Measurements from ENCODE around the gene VPS50. TPM values are rescaled to one million over a fixed set of nuclear protein-coding genes. Genes with fewer than 3 reads are reported as not detected.

The VPS50 gene
- total RNA-seq, 1 experiment from 2014 or later, result 13.6 TPM

- Histone ChIP-seq H3K4me1 (ENCODE audit: insufficient read depth, low read length) (no peaks in the 10 kb centered on the region), H3K27ac (ENCODE audit: insufficient read length, low read depth, low read length) (no peak overlapping the region), H2BK5ac (ENCODE audit: insufficient read length, low read length) (no peak overlapping the region), H3K79me2 (ENCODE audit: insufficient read depth, low read length) (no peaks in the 10 kb centered on the region), H4K20me1 (ENCODE audit: control insufficient read depth, insufficient read depth, insufficient read length) (no peaks in the 10 kb centered on the region), H3K4ac (ENCODE audit: low read depth, low read length) (no peak overlapping the region), H3K18ac (ENCODE audit: insufficient read length, low read depth, low read length) (no peak overlapping the region), H3K9me3 (ENCODE audit: control insufficient read depth, low read depth, low read length) (no peaks in the 10 kb centered on the region), H3K9ac (ENCODE audit: extremely low read depth, insufficient read length, low read length) (no peak overlapping the region), H4K5ac (ENCODE audit: insufficient read length, low read depth, low read length) (no peak overlapping the region), H3K23me2 (ENCODE audit: insufficient read length, low read depth, low read length, poor library complexity, severe bottlenecking) (no peaks in the 10 kb centered on the region), H2AFZ (ENCODE audit: low read length) (no peak overlapping the region), H3K27me3 (ENCODE audit: insufficient read depth, low read length) (no peaks in the 10 kb centered on the region), H3K56ac (ENCODE audit: insufficient read length, low read depth, low read length) (no peak overlapping the region), H4K91ac (ENCODE audit: insufficient read length, low read depth, low read length) (no peak overlapping the region), H2AK5ac (ENCODE audit: insufficient read length, low read length) (no peak overlapping the region), H3K4me2 (ENCODE audit: insufficient read depth, insufficient read length, low read length) (no peak overlapping the region), H4K8ac (replicated peaks; ENCODE audit: insufficient read length, low read depth, low read length) (no peak overlapping the region), H3K79me1 (ENCODE audit: insufficient read depth, low read depth, low read length, poor library complexity, severe bottlenecking) (no peaks in the 10 kb centered on the region), H2BK20ac (ENCODE audit: low read depth, low read length, poor library complexity, severe bottlenecking) (no peak overlapping the region), H2BK15ac (ENCODE audit: low read depth, low read length) (no peak overlapping the region), H2BK12ac (ENCODE audit: insufficient read length, low read depth, low read length) (no peak overlapping the region), H3T11ph (ENCODE audit: low read length) (no peak overlapping the region), H3K14ac (ENCODE audit: insufficient read depth, low read length) (no peak overlapping the region), H3K23ac (ENCODE audit: insufficient read length, low read depth, low read length) (no peak overlapping the region), H2BK120ac (ENCODE audit: low read depth, low read length, poor library complexity, severe bottlenecking) (no peak overlapping the region)
- H3K9me3 Mint-ChIP-seq, result no peaks in the 10 kb centered on the region
- no peaks in the 10 kb centered on the region for H3K36me3 Mint-ChIP-seq (ENCODE audit: insufficient read depth in 1 of 3, low read depth in 3 of 3)
- DNase-seq, result no peak
- WGBS (ENCODE audit: extremely low coverage, insufficient read length, low lambda C conversion rate), result no CpG with 5 or more reads among the region's 1 CpG
- H3K4me3 Mint-ChIP-seq, result no peak overlapping the region
- no peaks in the 10 kb centered on the region for H3K27me3 Mint-ChIP-seq (ENCODE audit: low read depth)
- no peaks in the 10 kb centered on the region; a peak in 1 of 4 replicates for H3K4me1 Mint-ChIP-seq
- no peak for TF ChIP-seq CTCF (conservative IDR thresholded peaks at IDR 0.05)
- H3K27ac Mint-ChIP-seq, result peak overlapping the region in 2 of 3 experiments; percentile 6 to 25; a peak in 3 of 7 replicates
These were observed 129.7 kb downstream of the VPS50 start for GRCh38 chr7:93361853-93362252.
